Pancreas (tissue), 10 donors: Measurements from ENCODE around the gene UGT1A7. TPM values are rescaled to one million over a fixed set of nuclear protein-coding genes. Genes with fewer than 3 reads are reported as not detected.

Source experiments
- ATAC-seq, 4 donors: fragments of 200-7000 bp; cut with Tn5 transposase; one replicate each; pipeline versions ENCODE4 v1.8.0 to v1.9.1; 2020; ENCODE audit warnings: mild to moderate bottlenecking in 4 of 4, moderate library complexity in 4 of 4
- DNase-seq, 6 donors: peaks; one replicate each; pipeline ENCODE4 v3.0.0-alpha.2; 2020
- FAIRE-seq: peaks from 2 replicates; lab custom pipeline; 2012; peaks lifted over from hg19 to GRCh38; lab: Jason Lieb, UNC
- H3K27ac ChIP-seq, 4 donors: fragments of 200-600 bp; sonication (generic); 1 replicate in 3 of 4; 2 replicates in 1 of 4; pipeline versions ENCODE4 v1.5.0 to v1.8.0; 2020
- H3K27me3 ChIP-seq, 4 donors: fragments of 200-600 bp; one replicate each; pipeline ENCODE4 v1.8.0; 2021
- H3K36me3 ChIP-seq, 3 donors: fragments of 200-600 bp; sonication (generic) in 1 of 3; one replicate each; pipeline versions ENCODE4 v1.5.0 to v1.8.0; 2020 to 2021
- H3K4me1 ChIP-seq, 3 donors: fragments of 200-600 bp; one replicate each; pipeline ENCODE4 v1.8.0; 2021
- H3K4me3 ChIP-seq, 4 donors: fragments of 200-600 bp; sonication (generic) in 2 of 4; one replicate each; pipeline versions ENCODE4 v1.5.0 to v1.8.0; 2020 to 2021
- H3K9me3 ChIP-seq, 4 donors: fragments of 200-600 bp; one replicate each; pipeline ENCODE4 v1.8.0; 2021
- WGBS, 2 donors: extraction: QIAGEN DNeasy Blood & Tissue Kit; methylation state at CpG; one replicate each; pipeline ENCODE4 v1.1.7; 2013; 5-methylcytosine and 5-hydroxymethylcytosine counted together
- intact Hi-C, 3 donors: fragments of 100-400 bp; cut with DNase I; formaldehyde crosslinking; loops; one replicate each; pipeline versions ENCODE4 v1.11.1 to v1.14.2; 2022
- polyA plus RNA-seq, 2 donors: library from polyadenylated mRNA; stranded (reverse); fragments of 200-250 nt; gene quantifications; one replicate each; pipeline ENCODE4 v1.2.3, GENCODE V29; 2013
- total RNA-seq, 6 donors: library from RNA; stranded (reverse); fragmentation: NEBNext Ultra II Directional in 4 of 6; extraction: Animal tissue kit (Norgen Biotek cat#: 25700) in 4 of 6; gene quantifications; one replicate each; pipeline versions ENCODE4 v1.2.1 to v1.2.4, GENCODE V29; 2021 to 2023
- TF ChIP-seq, protein P1 (sequence below), 4 donors: fragments of 200-600 bp; sonication (generic) in 3 of 4; IDR thresholded peaks; one replicate each; pipeline versions ENCODE4 v1.5.0 to v1.8.0; 2021; ENCODE audit warnings: antibody characterized with exemption in 4 of 4
- donor health status: healthy with polysubstance abuse.
- donor health status: DM: no; HTN: no; CAD: no; lungs with moderate emphysema.
- donor health status: DM: no; HTN: no; CAD: no.
- donor health status: control.
- donor health status: control.
- donor health status: Bipolar disorder and iron deficiency.
- donor health status: DM: yes; HTN: yes; CAD: no.
- donor health status: DM: no; HTN: no; CAD: no.
- donor health status: DM: no; HTN: no; CAD: no.
- donor health status: DM: yes; HTN: yes; CAD: no.

UGT1A7 gene
- total and polyA plus RNA-seq, 8 donors: not detected

DNA sequence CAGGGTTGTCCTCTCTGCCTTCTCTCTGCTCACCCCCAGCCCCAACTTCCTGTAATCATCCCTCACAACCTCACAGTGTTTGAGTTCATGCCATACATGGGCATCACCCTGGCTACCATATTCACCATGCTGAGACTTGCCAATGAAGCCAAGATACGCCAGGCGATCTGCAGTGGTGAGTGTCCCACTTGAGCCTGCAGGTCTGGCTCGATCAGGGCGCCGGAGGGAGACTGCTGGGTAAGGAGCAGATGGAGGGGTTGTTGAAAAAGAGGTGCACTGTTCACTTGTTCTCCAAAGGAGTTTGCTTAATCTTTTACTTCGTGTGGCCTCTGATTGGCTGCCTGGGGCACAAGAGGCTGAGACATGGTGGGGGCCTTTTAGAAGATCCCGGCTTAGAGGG is 111.0 kb downstream of the UGT1A7 start:
- TF ChIP-seq, protein P1, sequence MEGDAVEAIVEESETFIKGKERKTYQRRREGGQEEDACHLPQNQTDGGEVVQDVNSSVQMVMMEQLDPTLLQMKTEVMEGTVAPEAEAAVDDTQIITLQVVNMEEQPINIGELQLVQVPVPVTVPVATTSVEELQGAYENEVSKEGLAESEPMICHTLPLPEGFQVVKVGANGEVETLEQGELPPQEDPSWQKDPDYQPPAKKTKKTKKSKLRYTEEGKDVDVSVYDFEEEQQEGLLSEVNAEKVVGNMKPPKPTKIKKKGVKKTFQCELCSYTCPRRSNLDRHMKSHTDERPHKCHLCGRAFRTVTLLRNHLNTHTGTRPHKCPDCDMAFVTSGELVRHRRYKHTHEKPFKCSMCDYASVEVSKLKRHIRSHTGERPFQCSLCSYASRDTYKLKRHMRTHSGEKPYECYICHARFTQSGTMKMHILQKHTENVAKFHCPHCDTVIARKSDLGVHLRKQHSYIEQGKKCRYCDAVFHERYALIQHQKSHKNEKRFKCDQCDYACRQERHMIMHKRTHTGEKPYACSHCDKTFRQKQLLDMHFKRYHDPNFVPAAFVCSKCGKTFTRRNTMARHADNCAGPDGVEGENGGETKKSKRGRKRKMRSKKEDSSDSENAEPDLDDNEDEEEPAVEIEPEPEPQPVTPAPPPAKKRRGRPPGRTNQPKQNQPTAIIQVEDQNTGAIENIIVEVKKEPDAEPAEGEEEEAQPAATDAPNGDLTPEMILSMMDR (IDR thresholded peaks at IDR 0.05): no peak
- DNase-seq (no peak), ATAC-seq (no peak), FAIRE-seq (no peak)
- intact Hi-C loops: no loop called here
- Histone ChIP-seq H3K4me3 (no peak overlapping the region), H3K27ac (no peak overlapping the region), H3K36me3 (no peaks in the 10 kb centered on the region), H3K9me3 (no peaks in the 10 kb centered on the region), H3K27me3 (no peaks in the 10 kb centered on the region), H3K4me1 (no peaks in the 10 kb centered on the region)
- 75 to 91% methylated on average over 7 of the region's 7 CpGs for WGBS, 2 donors

GRCh38 chr2:233793465-233794127 is 111.9 kb downstream of the UGT1A7 start:
- FAIRE-seq (no peak), DNase-seq (peak in 1 of 6 donors; percentile 24), ATAC-seq (no peak)
- H3K27me3 ChIP-seq: no peaks in the 10 kb centered on the region
- 72 to 79% methylated on average over 18 of the region's 18 CpGs for WGBS, 2 donors
- TF ChIP-seq, protein P1 (IDR thresholded peaks at IDR 0.05): no peak
- intact Hi-C loops: no loop called here
- H3K4me1 ChIP-seq: no peaks in the 10 kb centered on the region
- H3K27ac ChIP-seq: no peak overlapping the region
- H3K9me3 ChIP-seq: no peaks in the 10 kb centered on the region
- no peaks in the 10 kb centered on the region for H3K36me3 ChIP-seq
- H3K4me3 ChIP-seq: no peak overlapping the region

- TF ChIP-seq, protein P1 (IDR thresholded peaks at IDR 0.05): no peak
- Histone ChIP-seq H3K4me1 (no peaks in the 10 kb centered on the region), H3K36me3 (no peaks in the 10 kb centered on the region), H3K9me3 (no peaks in the 10 kb centered on the region), H3K27me3 (no peaks in the 10 kb centered on the region), H3K4me3 (no peak overlapping the region), H3K27ac (no peak overlapping the region)
- intact Hi-C loops: no loop called here
- no peak for FAIRE-seq
- ATAC-seq: no peak
- peak in 1 of 6 donors; percentile 21 for DNase-seq
- 59 to 66% methylated on average over 17 of the region's 17 CpGs for WGBS, 2 donors
Measured at GRCh38 chr2:233794128-233794658, 112.5 kb downstream of the UGT1A7 start.

GRCh38 chr2:233795735-233796171 is 114.1 kb downstream of the UGT1A7 start:
- H3K4me3 ChIP-seq: no peak overlapping the region
- 89 to 90% methylated on average over 13 of the region's 13 CpGs for WGBS, 2 donors
- no peaks in the 10 kb centered on the region for H3K4me1 ChIP-seq
- H3K27me3 ChIP-seq: no peaks in the 10 kb centered on the region
- FAIRE-seq (no peak), ATAC-seq (no peak), DNase-seq (peak in 1 of 6 donors; percentile 37)
- intact Hi-C loops: no loop called here
- H3K36me3 ChIP-seq: no peaks in the 10 kb centered on the region
- TF ChIP-seq, protein P1 (IDR thresholded peaks at IDR 0.05): no peak
- no peaks in the 10 kb centered on the region for H3K9me3 ChIP-seq
- H3K27ac ChIP-seq: no peak overlapping the region

GRCh38 chr2:233796254-233796653 is 114.6 kb downstream of the UGT1A7 start:
- TF ChIP-seq, protein P1 (IDR thresholded peaks at IDR 0.05): no peak
- H3K27ac ChIP-seq: no peak overlapping the region
- WGBS, 2 donors: 84 to 95% methylated on average over 9 of the region's 9 CpGs
- DNase-seq (no peak), ATAC-seq (no peak), FAIRE-seq (no peak)
- no peaks in the 10 kb centered on the region for H3K9me3 ChIP-seq
- H3K27me3 ChIP-seq: no peaks in the 10 kb centered on the region
- H3K4me3 ChIP-seq: no peak overlapping the region
- intact Hi-C loops: no loop called here
- H3K36me3 ChIP-seq: no peaks in the 10 kb centered on the region
- H3K4me1 ChIP-seq: no peaks in the 10 kb centered on the region
